HCT116 (cell line): Measurements from ENCODE around the gene FUT9. TPM values are rescaled to one million over a fixed set of nuclear protein-coding genes. Genes with fewer than 3 reads are reported as not detected.

Source experiments
- ATAC-seq: fragments of 200-7000 bp; cut with Tn5 transposase; 2 replicates; pipeline ENCODE4 v1.9.1; 2020; ENCODE audit warnings: mild to moderate bottlenecking, moderate library complexity
- BruUV-seq: library from RNA; stranded (reverse); fragments of 400-500 nt; replicated peaks from 2 replicates; lab custom pipeline; 2021; lab: Mats Ljungman, UMichigan
- CTCF ChIA-PET: fragments of 300-600 bp; sonication (Branson Sonifier 250); formaldehyde crosslinking; loops from one replicate; lab custom pipeline; 2021; ENCODE audit warnings: antibody characterized with exemption; lab: Charles Lee
- POLR2A ChIA-PET: fragments of 300-600, 350-600 bp; sonication (Branson Sonifier 250); formaldehyde crosslinking; loops from one replicate; lab custom pipeline; 2021; ENCODE audit warnings: antibody characterized with exemption; lab: Charles Lee
- RAD21 ChIA-PET, 2 experiments: fragments of 300-600 bp; sonication (Branson Sonifier 250); formaldehyde crosslinking; loops; one replicate each; lab custom pipeline; 2023; ENCODE audit warnings: low total read pairs in 2 of 2; ENCODE audit not compliant: uncharacterized antibody in 2 of 2, unreplicated experiment in 2 of 2, low non-redundant PET in 1 of 2; lab: Charles Lee
- DNase-seq: peaks from one replicate; pipeline ENCODE4 v3.0.0-alpha.2; 2010; ENCODE audit warnings: low read depth, low spot score
- H2AFZ ChIP-seq: fragments of 200-600 bp; shearing (Covaris generic), sonication (generic); 2 replicates; pipeline ENCODE4 v1.6.1; 2017; ENCODE audit warnings: low read depth, mixed run types, mixed read lengths, antibody characterized with exemption, low read length; ENCODE audit not compliant: poor library complexity, severe bottlenecking
- H3K27ac ChIP-seq: 2 replicates; pipeline ENCODE4 v1.5.1; 2012; ENCODE audit warnings: low read depth, low read length
- H3K27me3 ChIP-seq: fragments of 200-600 bp; sonication (generic); 2 replicates; pipeline ENCODE4 v1.6.1; 2016; ENCODE audit warnings: mixed run types, low read length, mixed read lengths; ENCODE audit not compliant: insufficient read depth
- H3K36me3 ChIP-seq, 2 experiments: fragments of 200-500 bp in 1 of 2; fragments of 200-600 bp in 1 of 2; sonication (Bioruptor generic) in 1 of 2; sonication (generic) in 1 of 2; 2 replicates each; pipeline versions ENCODE4 v1.5.1 to v1.6.1; 2014 to 2016; ENCODE audit warnings: low read length in 2 of 2, inconsistent platforms in 1 of 2, mixed read lengths in 1 of 2, mixed run types in 1 of 2; ENCODE audit not compliant: insufficient read depth in 2 of 2, control insufficient read depth in 1 of 2
- H3K4me1 ChIP-seq, 2 experiments: fragments of 200-600 bp in 1 of 2; sonication (generic) in 1 of 2; 2 replicates each; pipeline versions ENCODE4 v1.5.1 to v1.6.1; 2012 to 2017; ENCODE audit warnings: low read length in 2 of 2, inconsistent platforms in 1 of 2, mild to moderate bottlenecking in 1 of 2, mixed read lengths in 1 of 2, mixed run types in 1 of 2, moderate library complexity in 1 of 2; ENCODE audit not compliant: insufficient read depth in 2 of 2, control insufficient read depth in 1 of 2
- H3K4me2 ChIP-seq: fragments of 200-600 bp; sonication (generic); 2 replicates; pipeline ENCODE4 v1.6.1; 2017; ENCODE audit warnings: mixed run types, low read length, mixed read lengths
- H3K4me3 ChIP-seq, 2 experiments: fragments of 200-600 bp in 1 of 2; sonication (generic) in 1 of 2; replicated peaks in 1 of 2; 2 replicates each; pipeline ENCODE4 v1.5.1; 2011 to 2016; ENCODE audit warnings: low read length in 2 of 2, control low read depth in 1 of 2, low read depth in 1 of 2, mild to moderate bottlenecking in 1 of 2, mixed read lengths in 1 of 2, mixed run types in 1 of 2
- H3K79me2 ChIP-seq: fragments of 200-600 bp; sonication (generic); 2 replicates; pipeline ENCODE4 v1.6.1; 2017; ENCODE audit warnings: mild to moderate bottlenecking, mixed run types, low read length, moderate library complexity, mixed read lengths; ENCODE audit not compliant: insufficient read depth
- H3K9ac ChIP-seq: fragments of 200-600 bp; sonication (generic); 2 replicates; pipeline ENCODE4 v1.6.1; 2016; ENCODE audit warnings: low read length, mixed read lengths
- H3K9me2 ChIP-seq: fragments of 200-600 bp; sonication (generic), shearing (Covaris generic); 2 replicates; pipeline ENCODE4 v1.6.1; 2017; ENCODE audit warnings: mixed run types, mild to moderate bottlenecking, moderate library complexity; ENCODE audit not compliant: insufficient read depth
- H3K9me3 ChIP-seq, 2 experiments: fragments of 200-500 bp in 1 of 2; fragments of 200-600 bp in 1 of 2; sonication (Bioruptor generic) in 1 of 2; sonication (generic) in 1 of 2; 2 replicates each; pipeline ENCODE4 v1.6.1; 2014 to 2017; ENCODE audit warnings: low read length in 2 of 2, mixed read lengths in 2 of 2, inconsistent platforms in 1 of 2, low read depth in 1 of 2, mild to moderate bottlenecking in 1 of 2, mixed run types in 1 of 2, moderate library complexity in 1 of 2; ENCODE audit not compliant: control insufficient read depth in 1 of 2, insufficient read depth in 1 of 2
- H4K20me1 ChIP-seq: fragments of 200-600 bp; sonication (generic), shearing (Covaris generic); 2 replicates; pipeline ENCODE4 v1.6.1; 2017; ENCODE audit warnings: mixed run types, mild to moderate bottlenecking, moderate library complexity; ENCODE audit not compliant: insufficient read depth
- ATF3 ChIP-seq: IDR thresholded peaks from 2 replicates; pipeline ENCODE4 v1.6.1; 2012
- CBX3 ChIP-seq: IDR thresholded peaks from 2 replicates; pipeline ENCODE4 v1.6.1; 2012; ENCODE audit warnings: low read depth
- CTCF ChIP-seq, 3 experiments: fragments of 200-600 bp in 1 of 3; sonication (generic) in 1 of 3; IDR thresholded peaks in 2 of 3; conservative IDR thresholded peaks in 1 of 3; 2 replicates each; pipeline ENCODE4 v1.5.1; 2012 to 2017; ENCODE audit warnings: low read depth in 2 of 3, low read length in 2 of 3, antibody characterized with exemption in 1 of 3, borderline replicate concordance in 1 of 3, control low read depth in 1 of 3, mild to moderate bottlenecking in 1 of 3, mixed read lengths in 1 of 3, mixed run types in 1 of 3, moderate library complexity in 1 of 3; ENCODE audit not compliant: insufficient read depth in 1 of 3
- EGR1 ChIP-seq: IDR thresholded peaks from 2 replicates; pipeline ENCODE4 v1.6.1; 2012; ENCODE audit warnings: low read depth
- ELF1 ChIP-seq: IDR thresholded peaks from 2 replicates; pipeline ENCODE4 v1.6.1; 2012; ENCODE audit warnings: low read depth, borderline replicate concordance
- EZH2 ChIP-seq: fragments of 200-600 bp; sonication (generic); IDR thresholded peaks from 2 replicates; pipeline ENCODE4 v1.6.1; 2017; ENCODE audit warnings: antibody characterized with exemption, mixed run types
- FOSL1 ChIP-seq: IDR thresholded peaks from 2 replicates; pipeline ENCODE4 v1.6.1; 2012; ENCODE audit warnings: low read depth
- JUND ChIP-seq: IDR thresholded peaks from 2 replicates; pipeline ENCODE4 v1.6.1; 2012
- MAX ChIP-seq: IDR thresholded peaks from 2 replicates; pipeline ENCODE4 v1.6.1; 2012
- POLR2A ChIP-seq: IDR thresholded peaks from 2 replicates; pipeline ENCODE4 v1.7.0; 2011; ENCODE audit warnings: borderline replicate concordance; ENCODE audit not compliant: insufficient read depth, insufficient read length; ENCODE audit errors: extremely low read depth
- POLR2AphosphoS5 ChIP-seq: IDR thresholded peaks from 2 replicates; pipeline ENCODE4 v1.6.1; 2011; ENCODE audit warnings: mild to moderate bottlenecking, low read depth, low read length, moderate library complexity
- REST ChIP-seq: IDR thresholded peaks from 2 replicates; pipeline ENCODE4 v1.6.1; 2012; ENCODE audit warnings: low read depth
- SIN3A ChIP-seq: IDR thresholded peaks from 2 replicates; pipeline ENCODE4 v1.6.1; 2012; ENCODE audit warnings: low read depth
- SP1 ChIP-seq: IDR thresholded peaks from 2 replicates; pipeline ENCODE4 v1.6.1; 2012; ENCODE audit warnings: low read depth
- SRF ChIP-seq: IDR thresholded peaks from 2 replicates; pipeline ENCODE4 v1.6.1; 2012; ENCODE audit warnings: low read depth
- TCF7L2 ChIP-seq: IDR thresholded peaks from 2 replicates; pipeline ENCODE4 v1.7.0; 2011; ENCODE audit warnings: borderline replicate concordance, inconsistent platforms; ENCODE audit not compliant: insufficient read depth, insufficient read length; ENCODE audit errors: extremely low read depth
- YY1 ChIP-seq: IDR thresholded peaks from 2 replicates; pipeline ENCODE4 v1.6.1; 2011; ENCODE audit warnings: low read length, low read depth, moderate library complexity, mild to moderate bottlenecking; ENCODE audit not compliant: insufficient replicate concordance; ENCODE audit errors: extremely low read depth
- ZFX ChIP-seq: fragments of 450-650 bp; IDR thresholded peaks from 2 replicates; pipeline ENCODE4 v1.6.1; 2017
- ZNF274 ChIP-seq: fragments of 200-500 bp; sonication (Bioruptor generic); IDR thresholded peaks from 2 replicates; pipeline ENCODE4 v1.6.1; 2014; ENCODE audit warnings: mild to moderate bottlenecking, low read depth, low read length, inconsistent platforms
- intact Hi-C: fragments of 100-400 bp; cut with micrococcal nuclease; formaldehyde crosslinking; loops from 2 replicates; pipeline ENCODE4 v1.10.0; 2022
- total RNA-seq: library from RNA; stranded (reverse); gene quantifications from one replicate; pipeline ENCODE4 v1.2.1, GENCODE V29; 2021; ENCODE audit not compliant: unreplicated experiment

FUT9 gene
- total RNA-seq, 1 experiment from 2014 or later: not detected

- CTCF ChIA-PET: no interaction called here
- Histone ChIP-seq H2AFZ (no peak overlapping the region), H3K27me3 (no peaks in the 10 kb centered on the region), H3K9ac (no peak overlapping the region), H3K36me3 (no peaks in the 10 kb centered on the region), H4K20me1 (no peaks in the 10 kb centered on the region), H3K4me1 (no peaks in the 10 kb centered on the region), H3K27ac (no peak overlapping the region), H3K9me3 (no peaks in the 10 kb centered on the region), H3K4me3 (no peak overlapping the region), H3K79me2 (no peaks in the 10 kb centered on the region), H3K9me2 (no peaks in the 10 kb centered on the region), H3K4me2 (no peak overlapping the region)
- intact Hi-C loops: no loop called here
- no peak for DNase-seq
- TF ChIP-seq JUND (no peak), POLR2A (no peak), ZFX (no peak), TCF7L2 (no peak), EGR1 (no peak), ATF3 (no peak), MAX (no peak), SIN3A (no peak), YY1 (no peak), SP1 (no peak), POLR2AphosphoS5 (no peak), CBX3 (no peak), SRF (no peak), ZNF274 (no peak), FOSL1 (no peak), ELF1 (no peak), REST (no peak), CTCF (IDR thresholded peaks at IDR 0.05 in 2 of 3, conservative IDR thresholded peaks at IDR 0.05 in 1 of 3; ENCODE audit: borderline replicate concordance in 1 of 3, insufficient read depth in 1 of 3, low read depth in 2 of 3, low read length in 2 of 3) (no peak), EZH2 (no peak)
- POLR2A ChIA-PET: no interaction called here
- no peak for ATAC-seq
- no TSS peak for BruUV-seq
- RAD21 ChIA-PET: no interaction called here
Measured at GRCh38 chr6:96099069-96099468, 83.3 kb downstream of the FUT9 start.
